Measurements from ENCODE around the gene ZBTB39.

Gene ZBTB39

DNA sequence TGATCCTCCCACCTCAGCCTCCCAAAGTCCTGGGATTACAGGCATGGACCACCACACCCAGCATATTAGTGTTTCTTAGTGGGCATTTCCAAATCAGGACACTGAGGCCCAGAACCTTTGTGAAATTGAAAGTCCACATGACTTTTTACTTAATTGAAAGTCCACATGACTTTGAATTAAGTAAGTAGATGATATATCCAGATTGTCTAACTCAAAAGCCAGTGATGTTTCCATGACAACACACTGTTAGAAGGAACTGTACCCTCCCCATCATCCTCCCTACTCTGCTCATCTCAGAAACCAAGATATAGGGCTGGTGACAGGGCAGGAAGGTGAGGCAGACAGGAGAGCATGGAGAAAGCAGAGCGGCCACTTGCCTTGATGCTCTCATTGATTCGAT is 36.3 kb upstream of the ZBTB39 start:
- H3K36me3 ChIP-seq (ENCODE audit: low read depth) = no peaks in the 10 kb centered on the region
- H3K27me3 ChIP-seq (ENCODE audit: insufficient read depth, poor library complexity, severe bottlenecking) = no peaks in the 10 kb centered on the region
- H3K4me1 ChIP-seq (ENCODE audit: insufficient read depth, poor library complexity, severe bottlenecking) = no peaks in the 10 kb centered on the region
- no peak for TF ChIP-seq CTCF (IDR thresholded peaks at IDR 0.05; ENCODE audit: poor library complexity, severe bottlenecking)
- no peak overlapping the region for H3K27ac ChIP-seq (ENCODE audit: poor library complexity, severe bottlenecking)
- H3K9me3 ChIP-seq (ENCODE audit: severe bottlenecking) = no peaks in the 10 kb centered on the region
- no peak overlapping the region for H3K4me3 ChIP-seq (ENCODE audit: severe bottlenecking)
- DNase-seq (ENCODE audit: low spot score) (no peak), ATAC-seq (ENCODE audit: low read depth) (no peak)

DNA sequence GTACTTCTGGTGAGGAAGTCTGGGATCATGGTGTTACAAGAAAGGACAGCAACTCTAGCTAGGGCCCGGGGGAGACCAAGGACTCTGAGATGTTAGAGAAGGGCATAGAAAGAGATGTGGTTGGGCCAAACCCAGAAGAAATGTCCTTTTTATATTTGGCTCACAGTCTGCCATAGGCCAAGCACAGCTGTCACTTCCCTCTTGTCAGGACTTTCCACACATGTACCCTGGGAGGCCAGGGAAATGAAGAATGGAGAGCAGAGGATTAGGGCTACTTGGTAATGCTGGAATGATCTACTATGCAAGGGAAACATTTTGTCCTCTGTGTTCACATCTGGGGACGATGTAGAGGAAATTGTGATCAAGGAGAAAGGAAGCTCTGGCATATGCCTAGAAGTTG is 34.4 kb upstream of the ZBTB39 start:
- no peak for ATAC-seq (ENCODE audit: low read depth)
- Histone ChIP-seq H3K36me3 (ENCODE audit: low read depth) (no peaks in the 10 kb centered on the region), H3K27me3 (ENCODE audit: insufficient read depth, poor library complexity, severe bottlenecking) (no peaks in the 10 kb centered on the region), H3K9me3 (ENCODE audit: severe bottlenecking) (no peaks in the 10 kb centered on the region), H3K4me3 (ENCODE audit: severe bottlenecking) (no peak overlapping the region), H3K27ac (ENCODE audit: poor library complexity, severe bottlenecking) (no peak overlapping the region), H3K4me1 (ENCODE audit: insufficient read depth, poor library complexity, severe bottlenecking) (no peaks in the 10 kb centered on the region)
- no peak for TF ChIP-seq CTCF (IDR thresholded peaks at IDR 0.05; ENCODE audit: poor library complexity, severe bottlenecking)
- no peak for DNase-seq (ENCODE audit: low spot score)

DNA sequence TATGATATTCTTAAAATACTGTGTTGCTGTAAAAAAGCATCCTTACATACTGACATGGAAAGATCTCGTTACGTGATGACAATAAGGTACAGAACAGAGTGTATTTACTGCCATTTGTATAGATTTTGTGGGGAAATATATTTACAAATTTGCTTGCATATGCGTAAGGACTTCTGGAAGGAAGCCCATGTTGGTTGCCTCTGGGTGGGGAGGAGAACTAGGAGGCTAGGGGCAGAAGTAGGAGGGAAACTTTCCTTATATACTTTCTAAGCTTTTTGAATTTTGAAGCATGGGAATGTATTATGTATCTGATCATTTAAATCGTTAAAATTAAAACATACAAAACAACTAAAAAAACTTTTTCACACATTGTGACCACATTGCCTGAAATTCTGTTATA is 33.9 kb upstream of the ZBTB39 start:
- no peaks in the 10 kb centered on the region for H3K9me3 ChIP-seq (ENCODE audit: severe bottlenecking)
- no peaks in the 10 kb centered on the region for H3K36me3 ChIP-seq (ENCODE audit: low read depth)
- H3K27ac ChIP-seq (ENCODE audit: poor library complexity, severe bottlenecking) = no peak overlapping the region
- no peak for ATAC-seq (ENCODE audit: low read depth)
- no peaks in the 10 kb centered on the region for H3K27me3 ChIP-seq (ENCODE audit: insufficient read depth, poor library complexity, severe bottlenecking)
- no peak for DNase-seq (ENCODE audit: low spot score)
- TF ChIP-seq CTCF (IDR thresholded peaks at IDR 0.05; ENCODE audit: poor library complexity, severe bottlenecking) = no peak
- H3K4me1 ChIP-seq (ENCODE audit: insufficient read depth, poor library complexity, severe bottlenecking) = no peaks in the 10 kb centered on the region
- no peak overlapping the region for H3K4me3 ChIP-seq (ENCODE audit: severe bottlenecking)

DNA sequence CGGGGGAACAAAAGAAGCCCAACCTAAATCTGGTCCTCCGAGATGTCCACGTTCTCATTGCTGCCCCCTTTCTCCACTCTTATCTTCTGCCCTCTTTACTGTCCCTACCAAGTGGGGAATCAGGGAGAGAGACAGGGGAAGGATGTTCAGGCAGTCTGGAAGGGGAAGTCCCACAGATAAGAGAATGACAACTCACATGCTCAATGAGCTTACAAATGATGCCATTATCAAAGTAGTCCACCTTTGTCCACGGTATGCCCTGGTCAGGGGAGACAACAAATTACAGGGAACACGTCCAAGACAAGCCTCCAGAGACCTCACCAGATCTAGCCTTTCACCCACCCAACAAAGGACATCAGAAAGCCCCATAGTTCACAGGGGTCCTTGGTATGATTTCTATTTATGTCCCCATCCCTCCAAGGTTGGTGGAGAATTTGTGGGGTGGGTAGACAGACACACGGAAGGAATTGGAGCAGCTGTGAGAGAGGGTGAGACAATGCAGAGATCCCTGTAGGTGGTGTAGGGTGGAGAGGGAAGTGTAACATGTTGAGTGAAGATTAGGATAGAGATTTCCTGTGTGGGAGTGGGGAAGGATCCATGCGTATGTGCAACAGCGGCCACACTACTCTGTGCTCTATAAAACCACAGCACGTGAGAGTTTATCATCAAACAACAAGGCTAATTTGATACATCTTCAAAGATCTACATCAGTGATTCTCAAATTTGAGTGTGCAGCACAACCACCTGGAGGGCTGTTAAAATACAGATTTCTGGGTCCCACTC is 32.9 kb upstream of the ZBTB39 start:
- DNase-seq (ENCODE audit: low spot score) = no peak
- no peak overlapping the region for H3K27ac ChIP-seq (ENCODE audit: poor library complexity, severe bottlenecking)
- no peak for ATAC-seq (ENCODE audit: low read depth)
- no peak overlapping the region for H3K4me3 ChIP-seq (ENCODE audit: severe bottlenecking)
- no peaks in the 10 kb centered on the region for H3K36me3 ChIP-seq (ENCODE audit: low read depth)
- H3K9me3 ChIP-seq (ENCODE audit: severe bottlenecking) = no peaks in the 10 kb centered on the region
- no peaks in the 10 kb centered on the region for H3K27me3 ChIP-seq (ENCODE audit: insufficient read depth, poor library complexity, severe bottlenecking)
- no peaks in the 10 kb centered on the region for H3K4me1 ChIP-seq (ENCODE audit: insufficient read depth, poor library complexity, severe bottlenecking)
- no peak for TF ChIP-seq CTCF (IDR thresholded peaks at IDR 0.05; ENCODE audit: poor library complexity, severe bottlenecking)

DNA sequence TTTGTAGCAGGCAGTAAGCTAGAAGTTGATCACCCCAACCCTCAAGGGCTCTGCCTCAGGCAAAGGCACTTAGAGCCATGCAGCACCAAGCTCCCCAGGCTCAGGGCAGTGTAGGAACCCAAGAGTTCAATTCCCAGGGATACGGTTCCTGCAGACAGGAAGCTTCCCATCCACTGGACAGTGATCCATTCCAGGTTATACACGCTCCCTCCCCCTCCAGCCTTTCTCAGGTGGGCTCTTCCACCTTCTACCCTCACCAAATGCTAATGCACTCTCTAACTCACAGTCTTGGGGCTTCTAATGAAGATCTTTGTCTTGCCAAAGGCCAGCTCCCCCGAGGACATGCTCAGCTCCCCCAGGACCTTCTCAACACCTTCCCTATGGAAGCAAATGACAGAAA is 30.9 kb upstream of the ZBTB39 start:
- H3K4me3 ChIP-seq (ENCODE audit: severe bottlenecking) = no peak overlapping the region
- ATAC-seq (ENCODE audit: low read depth) = no peak
- TF ChIP-seq CTCF (IDR thresholded peaks at IDR 0.05; ENCODE audit: poor library complexity, severe bottlenecking) = no peak

More for the DNA sequence above, 30.9 kb upstream of the ZBTB39 start:
- Histone ChIP-seq H3K36me3 (ENCODE audit: low read depth) (no peaks in the 10 kb centered on the region), H3K9me3 (ENCODE audit: severe bottlenecking) (no peaks in the 10 kb centered on the region), H3K4me1 (ENCODE audit: insufficient read depth, poor library complexity, severe bottlenecking) (peaks cover 7% of the 10 kb centered on the region), H3K27me3 (ENCODE audit: insufficient read depth, poor library complexity, severe bottlenecking) (no peaks in the 10 kb centered on the region), H3K27ac (ENCODE audit: poor library complexity, severe bottlenecking) (no peak overlapping the region)
- DNase-seq (ENCODE audit: low spot score) = no peak
